Adrenal gland (tissue), 12 donors: ENCODE results near the gene IST1. TPM values are rescaled to one million over a fixed set of nuclear protein-coding genes. Genes with fewer than 3 reads are reported as not detected.
A peak's percentile ranks its signal among the peaks of the same experiment; 100 is the strongest.
"Not testable (repeated sequence)": the region's sequence is repeated elsewhere in the genome, so short reads cannot be mapped to it uniquely, and the experiment has no call there.

Experiments used
- DNase-seq, 7 donors: peaks; one replicate each; pipeline ENCODE4 v3.0.0-alpha.2; 2019 to 2020
- H3K27ac ChIP-seq, 5 donors: fragments of 200-600 bp; sonication (generic) in 4 of 5; 1 replicate in 3 of 5; 2 replicates in 2 of 5; pipeline versions ENCODE4 v1.5.1 to v1.8.0; 2016 to 2020; ENCODE audit warnings: mild to moderate bottlenecking in 1 of 5
- H3K27me3 ChIP-seq: fragments of 200-600 bp; 2 replicates; pipeline ENCODE4 v1.8.0; 2021
- H3K36me3 ChIP-seq, 2 donors: fragments of 200-600 bp; replicated peaks in 1 of 2; 1 replicate in 1 of 2; 2 replicates in 1 of 2; pipeline versions ENCODE4 v1.5.1 to v1.8.0; 2018 to 2022
- H3K4me1 ChIP-seq, 2 donors: fragments of 200-600 bp; replicated peaks in 1 of 2; 1 replicate in 1 of 2; 2 replicates in 1 of 2; pipeline versions ENCODE4 v1.5.1 to v1.8.0; 2018 to 2021
- H3K4me3 ChIP-seq, 4 donors: fragments of 200-600 bp; sonication (generic) in 3 of 4; one replicate each; pipeline ENCODE4 v1.5.1; 2016 to 2018
- H3K9me3 ChIP-seq, 3 donors: fragments of 200-600 bp; sonication (generic) in 1 of 3; replicated peaks in 1 of 3; 1 replicate in 2 of 3; 2 replicates in 1 of 3; pipeline versions ENCODE4 v1.5.1 to v1.8.0; 2016 to 2021
- POLR2A ChIP-seq, 2 donors: fragments of 450-650 bp; IDR thresholded peaks; one replicate each; pipeline ENCODE4 v1.6.1; 2017; ENCODE audit warnings: antibody characterized with exemption in 2 of 2, mild to moderate bottlenecking in 2 of 2, moderate library complexity in 1 of 2
- WGBS, 4 donors: extraction: QIAGEN DNeasy Blood & Tissue Kit in 2 of 4; methylation state at CpG; one replicate each; pipeline versions ENCODE4 v1.1.5 to v1.1.7; 2013 to 2017; 5-methylcytosine and 5-hydroxymethylcytosine counted together
- intact Hi-C, 2 donors: fragments of 100-400 bp; cut with DNase I; formaldehyde crosslinking; loops; one replicate each; pipeline versions ENCODE4 v1.14.1 to v1.15.0; 2022 to 2023
- polyA plus RNA-seq, 3 donors: library from polyadenylated mRNA; stranded (reverse); fragments of 200-250 nt in 2 of 3; fragments of 350-450 nt in 1 of 3; fragmentation: Illumina TruSeq in 1 of 3; extraction: RNeasy Lipid Tissue Mini Kit (QIAGEN cat#74804) in 1 of 3; gene quantifications; one replicate each; pipeline ENCODE4 v1.2.3, GENCODE V29; 2013 to 2014
- total RNA-seq, 9 donors: library from RNA; depleted of rRNA in 4 of 9; stranded (reverse); fragments of >200 nt in 4 of 9; fragments of 120-200 nt in 1 of 9; fragmentation: NEBNext Ultra II Directional in 1 of 9; extraction: Animal tissue kit (Norgen Biotek cat#: 25700) in 1 of 9; gene quantifications; one replicate each; pipeline versions ENCODE4 v1.1.0 to v1.2.4, GENCODE V29; 2013 to 2023
- TF ChIP-seq, protein P1 (sequence below), 6 experiments: fragments of 450-650 bp in 4 of 6; fragments of 200-600 bp in 2 of 6; sonication (generic) in 1 of 6; IDR thresholded peaks; 1 replicate in 5 of 6; 2 replicates in 1 of 6; pipeline versions ENCODE4 v1.5.1 to v1.8.0; 2016 to 2021; ENCODE audit warnings: antibody characterized with exemption in 6 of 6, mild to moderate bottlenecking in 2 of 6, moderate library complexity in 1 of 6
- donor health status: healthy with polysubstance abuse.
- donor health status: Bipolar disorder and iron deficiency.
- donor health status: DM: yes; HTN: yes; CAD: no.
- donor health status: DM: no; HTN: no; CAD: no.
- donor health status: DM: no; HTN: no; CAD: no.
- donor health status: DM: yes; HTN: yes; CAD: no.

Gene IST1
- total and polyA plus RNA-seq, 12 donors = 125 to 213 (median 191) TPM

DNA sequence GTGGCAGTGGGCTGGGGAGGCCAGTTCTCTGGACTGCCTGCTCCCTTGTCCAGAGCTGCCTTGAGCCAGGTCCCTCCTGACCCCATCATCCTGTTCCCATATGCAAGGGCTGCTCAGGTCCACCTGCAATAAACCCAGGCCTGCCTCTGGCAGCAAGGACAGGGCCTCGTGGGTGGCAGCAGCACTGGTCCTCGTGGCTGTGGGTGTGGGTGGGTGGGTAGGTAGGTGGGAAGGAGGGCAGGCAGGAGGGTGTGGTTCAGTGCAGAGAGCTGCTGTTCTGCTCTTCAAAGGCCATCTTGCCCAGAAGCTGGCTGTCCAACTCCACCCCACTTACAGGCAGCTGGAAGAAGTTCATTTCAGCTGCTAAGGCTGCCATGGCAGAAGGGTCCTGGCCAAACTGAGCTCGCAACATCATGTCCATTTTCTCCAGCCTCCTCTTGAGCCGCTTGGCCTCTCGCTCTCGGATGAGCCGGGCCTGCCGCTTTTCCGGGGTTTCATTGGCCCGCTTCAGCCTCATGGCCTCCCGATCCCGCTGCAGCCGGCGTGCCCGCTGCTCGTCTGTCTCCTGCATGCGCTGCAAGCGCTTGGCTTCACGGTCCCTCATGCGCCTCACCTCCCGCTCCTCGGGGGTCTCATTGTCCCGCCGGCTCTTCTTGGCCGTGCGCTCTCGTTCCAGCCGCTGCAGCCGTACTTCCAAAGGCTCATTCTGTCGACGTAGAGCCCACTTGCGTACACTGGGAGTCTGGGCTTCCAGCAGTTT is 35.4 kb upstream of the IST1 start:
- TF ChIP-seq, protein P1, sequence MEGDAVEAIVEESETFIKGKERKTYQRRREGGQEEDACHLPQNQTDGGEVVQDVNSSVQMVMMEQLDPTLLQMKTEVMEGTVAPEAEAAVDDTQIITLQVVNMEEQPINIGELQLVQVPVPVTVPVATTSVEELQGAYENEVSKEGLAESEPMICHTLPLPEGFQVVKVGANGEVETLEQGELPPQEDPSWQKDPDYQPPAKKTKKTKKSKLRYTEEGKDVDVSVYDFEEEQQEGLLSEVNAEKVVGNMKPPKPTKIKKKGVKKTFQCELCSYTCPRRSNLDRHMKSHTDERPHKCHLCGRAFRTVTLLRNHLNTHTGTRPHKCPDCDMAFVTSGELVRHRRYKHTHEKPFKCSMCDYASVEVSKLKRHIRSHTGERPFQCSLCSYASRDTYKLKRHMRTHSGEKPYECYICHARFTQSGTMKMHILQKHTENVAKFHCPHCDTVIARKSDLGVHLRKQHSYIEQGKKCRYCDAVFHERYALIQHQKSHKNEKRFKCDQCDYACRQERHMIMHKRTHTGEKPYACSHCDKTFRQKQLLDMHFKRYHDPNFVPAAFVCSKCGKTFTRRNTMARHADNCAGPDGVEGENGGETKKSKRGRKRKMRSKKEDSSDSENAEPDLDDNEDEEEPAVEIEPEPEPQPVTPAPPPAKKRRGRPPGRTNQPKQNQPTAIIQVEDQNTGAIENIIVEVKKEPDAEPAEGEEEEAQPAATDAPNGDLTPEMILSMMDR (IDR thresholded peaks at IDR 0.05) = no peak
- no peak for TF ChIP-seq POLR2A (IDR thresholded peaks at IDR 0.05)

GRCh38 chr16:71863995-71864394 is 31.3 kb upstream of the IST1 start:
- H3K36me3 ChIP-seq = peaks cover 0 to 59% of the 10 kb centered on the region in 2 donors
- no peak overlapping the region for H3K4me3 ChIP-seq
- 91 to 97% (median 93%) methylated on average over 4 to 5 of the region's 5 CpGs for WGBS, 4 donors
- no peak for TF ChIP-seq POLR2A (IDR thresholded peaks at IDR 0.05)
- TF ChIP-seq, protein P1 (IDR thresholded peaks at IDR 0.05) = no peak
- peaks cover 1 to 3% of the 10 kb centered on the region in 2 donors for H3K4me1 ChIP-seq
- no peaks in the 10 kb centered on the region for H3K9me3 ChIP-seq
- intact Hi-C loops = no loop called here
- no peaks in the 10 kb centered on the region for H3K27me3 ChIP-seq
- H3K27ac ChIP-seq = no peak overlapping the region
- DNase-seq = no peak

More for the DNA sequence above, 35.4 kb upstream of the IST1 start:
- intact Hi-C loops = no loop called here
- WGBS, 4 donors = 95 to 99% (median 96%) methylated on average over 30 to 32 of the region's 32 CpGs
- Histone ChIP-seq H3K27me3 (no peaks in the 10 kb centered on the region), H3K9me3 (no peaks in the 10 kb centered on the region), H3K27ac (no peak overlapping the region), H3K4me3 (no peak overlapping the region), H3K4me1 (peaks cover 6 to 11% of the 10 kb centered on the region in 2 donors), H3K36me3 (peaks cover 0 to 47% of the 10 kb centered on the region in 2 donors)
- DNase-seq = peak in 1 of 7 donors; percentile 45

- peaks cover 0 to 47% of the 10 kb centered on the region in 2 donors for H3K36me3 ChIP-seq
Measured at GRCh38 chr16:71865173-71865863, 30.0 kb upstream of the IST1 start.

GRCh38 chr16:71867175-71867574 is 28.2 kb upstream of the IST1 start:
- H3K9me3 ChIP-seq, H3K4me3 ChIP-seq, intact Hi-C loops, H3K27me3 ChIP-seq, H3K4me1 ChIP-seq, H3K27ac ChIP-seq, DNase-seq: not testable (repeated sequence)
- peaks cover 0 to 28% of the 10 kb centered on the region in 2 donors for H3K36me3 ChIP-seq
- 92 to 96% (median 93%) methylated on average over 6 of the region's 6 CpGs for WGBS, 4 donors

More at GRCh38 chr16:71865173-71865863, 30.0 kb upstream of the IST1 start:
- Histone ChIP-seq H3K27ac (no peak overlapping the region), H3K4me3 (no peak overlapping the region), H3K27me3 (no peaks in the 10 kb centered on the region), H3K9me3 (no peaks in the 10 kb centered on the region), H3K4me1 (no peaks in the 10 kb centered on the region)
- no peak for DNase-seq
- TF ChIP-seq POLR2A (IDR thresholded peaks at IDR 0.05) = no peak
- TF ChIP-seq, protein P1 (IDR thresholded peaks at IDR 0.05) = no peak
- WGBS, 4 donors = 79 to 93% (median 90%) methylated on average over 7 of the region's 7 CpGs
- intact Hi-C loops = no loop called here
